A549 (cell line): ENCODE data around the gene ZFAND6.
"Not testable (repeated sequence)": the region's sequence is repeated elsewhere in the genome, so short reads cannot be mapped to it uniquely, and the experiment has no call there.

ENCODE experiments used
- PHF8 ChIP-seq: fragments of 200-600 bp; sonication (generic); IDR thresholded peaks from 2 replicates; pipeline ENCODE4 v1.6.1; 2016; ENCODE audit warnings: low read depth, mild to moderate bottlenecking, antibody characterized with exemption, moderate library complexity, borderline replicate concordance
- RNF2 ChIP-seq: fragments of 200-600 bp; sonication (generic); IDR thresholded peaks from 2 replicates; pipeline ENCODE4 v1.6.1; 2016; ENCODE audit warnings: low read depth, mild to moderate bottlenecking, antibody characterized with exemption, moderate library complexity, borderline replicate concordance
- ZFP36 ChIP-seq: fragments of 450-650 bp; IDR thresholded peaks from 2 replicates; pipeline ENCODE4 v1.6.1; 2014; ENCODE audit warnings: borderline replicate concordance; ENCODE audit not compliant: partially characterized antibody
- TF ChIP-seq, protein P1 (sequence below): fragments of >200 bp; sonication (Bioruptor Twin); formaldehyde crosslinking; IDR thresholded peaks from 3 replicates; pipeline ENCODE4 v1.5.1; 2016
- TF ChIP-seq, protein P2 (sequence below): IDR thresholded peaks from 2 replicates; pipeline ENCODE4 v1.6.1; 2012

DNA sequence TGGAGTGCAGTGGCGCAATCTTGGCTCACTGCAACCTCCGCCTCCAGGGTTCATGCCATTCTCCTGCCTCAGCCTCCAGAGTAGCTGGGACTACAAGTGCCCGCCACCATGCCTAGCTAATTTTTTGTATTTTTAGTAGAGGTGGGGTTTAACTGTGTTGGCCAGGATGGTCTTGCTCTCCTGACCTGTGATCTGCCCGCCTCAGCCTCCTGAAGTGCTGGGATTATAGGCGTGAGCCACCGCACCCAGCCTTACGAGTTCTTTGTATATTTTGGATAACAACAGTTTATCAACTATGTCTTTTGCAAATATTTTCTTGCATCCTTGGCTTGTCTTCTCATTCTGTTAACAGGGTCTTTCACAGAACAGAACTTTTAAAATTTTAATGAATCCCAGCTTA, 45.3 kb upstream of the ZFAND6 start:
- TF ChIP-seq PHF8, ZFP36, RNF2: not testable (repeated sequence)
- TF ChIP-seq, protein P1, sequence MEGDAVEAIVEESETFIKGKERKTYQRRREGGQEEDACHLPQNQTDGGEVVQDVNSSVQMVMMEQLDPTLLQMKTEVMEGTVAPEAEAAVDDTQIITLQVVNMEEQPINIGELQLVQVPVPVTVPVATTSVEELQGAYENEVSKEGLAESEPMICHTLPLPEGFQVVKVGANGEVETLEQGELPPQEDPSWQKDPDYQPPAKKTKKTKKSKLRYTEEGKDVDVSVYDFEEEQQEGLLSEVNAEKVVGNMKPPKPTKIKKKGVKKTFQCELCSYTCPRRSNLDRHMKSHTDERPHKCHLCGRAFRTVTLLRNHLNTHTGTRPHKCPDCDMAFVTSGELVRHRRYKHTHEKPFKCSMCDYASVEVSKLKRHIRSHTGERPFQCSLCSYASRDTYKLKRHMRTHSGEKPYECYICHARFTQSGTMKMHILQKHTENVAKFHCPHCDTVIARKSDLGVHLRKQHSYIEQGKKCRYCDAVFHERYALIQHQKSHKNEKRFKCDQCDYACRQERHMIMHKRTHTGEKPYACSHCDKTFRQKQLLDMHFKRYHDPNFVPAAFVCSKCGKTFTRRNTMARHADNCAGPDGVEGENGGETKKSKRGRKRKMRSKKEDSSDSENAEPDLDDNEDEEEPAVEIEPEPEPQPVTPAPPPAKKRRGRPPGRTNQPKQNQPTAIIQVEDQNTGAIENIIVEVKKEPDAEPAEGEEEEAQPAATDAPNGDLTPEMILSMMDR, result not testable (repeated sequence)
- TF ChIP-seq, protein P2, sequence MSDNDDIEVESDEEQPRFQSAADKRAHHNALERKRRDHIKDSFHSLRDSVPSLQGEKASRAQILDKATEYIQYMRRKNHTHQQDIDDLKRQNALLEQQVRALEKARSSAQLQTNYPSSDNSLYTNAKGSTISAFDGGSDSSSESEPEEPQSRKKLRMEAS, result not testable (repeated sequence)
